C4-2B (cell line): Measurements from ENCODE around the gene FGFBP2.

Experiments used
- CTCF ChIP-seq: fragments of 450-650 bp; conservative IDR thresholded peaks from 2 replicates; pipeline ENCODE4 v1.5.1; 2017; ENCODE audit warnings: mild to moderate bottlenecking
- ZFX ChIP-seq: fragments of 450-650 bp; IDR thresholded peaks from 2 replicates; pipeline ENCODE4 v1.6.1; 2017

GRCh38 chr4:15921592-15921932, 41.4 kb downstream of the FGFBP2 start:
- TF ChIP-seq CTCF (no peak), ZFX (no peak)
